WTC11 (cell line): ENCODE data around the gene CELF4. TPM values are rescaled to one million over a fixed set of nuclear protein-coding genes. Genes with fewer than 3 reads are reported as not detected.

Source experiments
- ATAC-seq: fragments of 200-7000 bp; cut with Tn5 transposase; 2 replicates; pipeline ENCODE4 v1.10.0; 2021; ENCODE audit warnings: mild to moderate bottlenecking, moderate library complexity
- CTCF ChIA-PET: fragments of 300-600 bp; sonication (Branson Sonifier 250); formaldehyde crosslinking; loops from one replicate; lab custom pipeline; 2021; ENCODE audit warnings: antibody characterized with exemption; lab: Charles Lee
- POLR2A ChIA-PET: fragments of 350-600 bp; sonication (Branson Sonifier 250); formaldehyde crosslinking; loops from one replicate; lab custom pipeline; 2021; ENCODE audit warnings: antibody characterized with exemption; lab: Charles Lee
- DNase-seq: peaks from one replicate; pipeline ENCODE4 v3.0.0; 2021; ENCODE audit warnings: low spot score
- H3K27ac Mint-ChIP-seq: 2 replicates; pipeline ENCODE4 v1.8.0; 2021; ENCODE audit warnings: mixed read lengths
- H3K27me3 Mint-ChIP-seq: 2 replicates; pipeline ENCODE4 v1.8.0; 2021; ENCODE audit warnings: low read depth, mild to moderate bottlenecking, moderate library complexity, mixed read lengths
- H3K36me3 Mint-ChIP-seq: 2 replicates; pipeline ENCODE4 v1.8.0; 2021; ENCODE audit warnings: mixed read lengths
- H3K4me1 Mint-ChIP-seq: 2 replicates; pipeline ENCODE4 v1.8.0; 2022; ENCODE audit warnings: mixed read lengths
- H3K4me3 Mint-ChIP-seq: 2 replicates; pipeline ENCODE4 v1.8.0; 2021; ENCODE audit warnings: mild to moderate bottlenecking, moderate library complexity, mixed read lengths
- H3K9me3 Mint-ChIP-seq: 2 replicates; pipeline ENCODE4 v1.8.0; 2021; ENCODE audit warnings: mixed read lengths
- AFF4 ChIP-seq: sonication (generic); formaldehyde crosslinking; IDR thresholded peaks from 2 replicates; pipeline ENCODE4 v1.8.1; 2023; ENCODE audit warnings: mild to moderate bottlenecking, missing genetic modification reagents, borderline replicate concordance
- E2F5 ChIP-seq: sonication (generic); formaldehyde crosslinking; IDR thresholded peaks from 2 replicates; pipeline ENCODE4 v1.8.1; 2022; ENCODE audit warnings: mild to moderate bottlenecking, moderate library complexity, missing genetic modification reagents
- FOXJ3 ChIP-seq: sonication (generic); formaldehyde crosslinking; IDR thresholded peaks from 2 replicates; pipeline ENCODE4 v1.9.0; 2021; ENCODE audit warnings: missing genetic modification reagents, mild to moderate bottlenecking, borderline replicate concordance
- KAT7 ChIP-seq: sonication (generic); formaldehyde crosslinking; IDR thresholded peaks from 2 replicates; pipeline ENCODE4 v1.8.1; 2023; ENCODE audit warnings: missing genetic modification reagents, mild to moderate bottlenecking, borderline replicate concordance
- MXD4 ChIP-seq: fragments of 250-450 bp; sonication (Bioruptor Pico); IDR thresholded peaks from 2 replicates; pipeline ENCODE4 v1.8.0; 2021; ENCODE audit warnings: mild to moderate bottlenecking, moderate library complexity, borderline replicate concordance
- NFYB ChIP-seq: sonication (generic); formaldehyde crosslinking; conservative IDR thresholded peaks from 2 replicates; pipeline ENCODE4 v1.8.0; 2022; ENCODE audit warnings: low read depth, missing genetic modification reagents
- NR1H2 ChIP-seq: sonication (generic); formaldehyde crosslinking; IDR thresholded peaks from 2 replicates; pipeline ENCODE4 v1.9.0; 2021; ENCODE audit warnings: mild to moderate bottlenecking, moderate library complexity, missing genetic modification reagents
- TP53 ChIP-seq: sonication (generic); formaldehyde crosslinking; IDR thresholded peaks from 2 replicates; pipeline ENCODE4 v1.8.1; 2023; ENCODE audit warnings: mild to moderate bottlenecking, missing genetic modification reagents
- ZNF138 ChIP-seq: sonication (generic); formaldehyde crosslinking; conservative IDR thresholded peaks from 2 replicates; pipeline ENCODE4 v1.8.1; 2022; ENCODE audit warnings: mild to moderate bottlenecking, moderate library complexity, missing genetic modification reagents
- ZNF263 ChIP-seq: sonication (generic); formaldehyde crosslinking; IDR thresholded peaks from 2 replicates; pipeline ENCODE4 v1.8.1; 2022; ENCODE audit warnings: low read depth, mild to moderate bottlenecking, moderate library complexity, missing genetic modification reagents
- total RNA-seq: library from RNA; stranded (reverse); gene quantifications from 3 replicates; pipeline ENCODE4 v1.2.3, GENCODE V29; 2021
- TF ChIP-seq, protein P1 (sequence below): fragments of 250-450 bp; sonication (Bioruptor Pico); IDR thresholded peaks from 2 replicates; pipeline ENCODE4 v1.8.0; 2021; ENCODE audit warnings: mild to moderate bottlenecking
- TF ChIP-seq, protein P2 (sequence below): fragments of 250-450 bp; sonication (Bioruptor Pico); IDR thresholded peaks from 2 replicates; pipeline ENCODE4 v1.9.0; 2021; ENCODE audit warnings: moderate library complexity, mild to moderate bottlenecking, inconsistent platforms, borderline replicate concordance
- TF ChIP-seq, protein P3 (sequence below): sonication (generic); formaldehyde crosslinking; conservative IDR thresholded peaks from 2 replicates; pipeline ENCODE4 v1.8.1; 2023; ENCODE audit warnings: mild to moderate bottlenecking, low read depth, missing genetic modification reagents, moderate library complexity
- TF ChIP-seq, protein P4 (sequence below): sonication (generic); formaldehyde crosslinking; IDR thresholded peaks from 2 replicates; pipeline ENCODE4 v1.8.0; 2023; ENCODE audit warnings: missing genetic modification reagents
- TF ChIP-seq, protein P5 (sequence below): fragments of 200-600 bp; IDR thresholded peaks from 2 replicates; pipeline ENCODE4 v1.8.0; 2022; ENCODE audit warnings: antibody characterized with exemption

The CELF4 gene
- total RNA-seq, 1 experiment from 2014 or later: 2.9 TPM

GRCh38 chr18:37266290-37266689 is 299.3 kb downstream of the CELF4 start:
- peak; percentile 92 for ATAC-seq
- CTCF ChIA-PET: interaction anchor here (0.6 to 1.1 kb wide), 3 partner anchors 9 to 11 kb away, joined by 3 read pairs; no protein-coding TSS in a partner anchor

GRCh38 chr18:37265382-37265781 is 300.2 kb downstream of the CELF4 start:
- ATAC-seq: no peak
- no peaks in the 10 kb centered on the region for H3K9me3 Mint-ChIP-seq
- no peak overlapping the region for H3K27ac Mint-ChIP-seq
- H3K4me1 Mint-ChIP-seq: no peaks in the 10 kb centered on the region
- POLR2A ChIA-PET: no interaction called here
- no peaks in the 10 kb centered on the region for H3K36me3 Mint-ChIP-seq
- peaks cover 10% of the 10 kb centered on the region for H3K27me3 Mint-ChIP-seq
- DNase-seq: no peak
- TF ChIP-seq TP53 (no peak), NFYB (CRISPR knock-in tag) (no peak), NR1H2 (CRISPR knock-in tag) (no peak), ZNF263 (CRISPR knock-in tag) (no peak), AFF4 (no peak), E2F5 (no peak), ZNF138 (CRISPR knock-in tag) (no peak), KAT7 (CRISPR knock-in tag) (no peak)
- TF ChIP-seq, protein P1, sequence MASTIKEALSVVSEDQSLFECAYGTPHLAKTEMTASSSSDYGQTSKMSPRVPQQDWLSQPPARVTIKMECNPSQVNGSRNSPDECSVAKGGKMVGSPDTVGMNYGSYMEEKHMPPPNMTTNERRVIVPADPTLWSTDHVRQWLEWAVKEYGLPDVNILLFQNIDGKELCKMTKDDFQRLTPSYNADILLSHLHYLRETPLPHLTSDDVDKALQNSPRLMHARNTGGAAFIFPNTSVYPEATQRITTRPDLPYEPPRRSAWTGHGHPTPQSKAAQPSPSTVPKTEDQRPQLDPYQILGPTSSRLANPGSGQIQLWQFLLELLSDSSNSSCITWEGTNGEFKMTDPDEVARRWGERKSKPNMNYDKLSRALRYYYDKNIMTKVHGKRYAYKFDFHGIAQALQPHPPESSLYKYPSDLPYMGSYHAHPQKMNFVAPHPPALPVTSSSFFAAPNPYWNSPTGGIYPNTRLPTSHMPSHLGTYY (CRISPR knock-in tag): no peak
- TF ChIP-seq, protein P2, sequence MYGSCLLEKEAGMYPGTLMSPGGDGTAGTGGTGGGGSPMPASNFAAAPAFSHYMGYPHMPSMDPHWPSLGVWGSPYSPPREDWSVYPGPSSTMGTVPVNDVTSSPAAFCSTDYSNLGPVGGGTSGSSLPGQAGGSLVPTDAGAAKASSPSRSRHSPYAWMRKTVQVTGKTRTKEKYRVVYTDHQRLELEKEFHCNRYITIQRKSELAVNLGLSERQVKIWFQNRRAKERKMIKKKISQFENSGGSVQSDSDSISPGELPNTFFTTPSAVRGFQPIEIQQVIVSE (CRISPR knock-in tag): no peak
- TF ChIP-seq, protein P3, sequence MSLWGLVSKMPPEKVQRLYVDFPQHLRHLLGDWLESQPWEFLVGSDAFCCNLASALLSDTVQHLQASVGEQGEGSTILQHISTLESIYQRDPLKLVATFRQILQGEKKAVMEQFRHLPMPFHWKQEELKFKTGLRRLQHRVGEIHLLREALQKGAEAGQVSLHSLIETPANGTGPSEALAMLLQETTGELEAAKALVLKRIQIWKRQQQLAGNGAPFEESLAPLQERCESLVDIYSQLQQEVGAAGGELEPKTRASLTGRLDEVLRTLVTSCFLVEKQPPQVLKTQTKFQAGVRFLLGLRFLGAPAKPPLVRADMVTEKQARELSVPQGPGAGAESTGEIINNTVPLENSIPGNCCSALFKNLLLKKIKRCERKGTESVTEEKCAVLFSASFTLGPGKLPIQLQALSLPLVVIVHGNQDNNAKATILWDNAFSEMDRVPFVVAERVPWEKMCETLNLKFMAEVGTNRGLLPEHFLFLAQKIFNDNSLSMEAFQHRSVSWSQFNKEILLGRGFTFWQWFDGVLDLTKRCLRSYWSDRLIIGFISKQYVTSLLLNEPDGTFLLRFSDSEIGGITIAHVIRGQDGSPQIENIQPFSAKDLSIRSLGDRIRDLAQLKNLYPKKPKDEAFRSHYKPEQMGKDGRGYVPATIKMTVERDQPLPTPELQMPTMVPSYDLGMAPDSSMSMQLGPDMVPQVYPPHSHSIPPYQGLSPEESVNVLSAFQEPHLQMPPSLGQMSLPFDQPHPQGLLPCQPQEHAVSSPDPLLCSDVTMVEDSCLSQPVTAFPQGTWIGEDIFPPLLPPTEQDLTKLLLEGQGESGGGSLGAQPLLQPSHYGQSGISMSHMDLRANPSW (CRISPR knock-in tag): no peak
- TF ChIP-seq, protein P4, sequence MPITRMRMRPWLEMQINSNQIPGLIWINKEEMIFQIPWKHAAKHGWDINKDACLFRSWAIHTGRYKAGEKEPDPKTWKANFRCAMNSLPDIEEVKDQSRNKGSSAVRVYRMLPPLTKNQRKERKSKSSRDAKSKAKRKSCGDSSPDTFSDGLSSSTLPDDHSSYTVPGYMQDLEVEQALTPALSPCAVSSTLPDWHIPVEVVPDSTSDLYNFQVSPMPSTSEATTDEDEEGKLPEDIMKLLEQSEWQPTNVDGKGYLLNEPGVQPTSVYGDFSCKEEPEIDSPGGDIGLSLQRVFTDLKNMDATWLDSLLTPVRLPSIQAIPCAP (CRISPR knock-in tag): no peak
- TF ChIP-seq, all 79 proteins: peak for 0
- H3K4me3 Mint-ChIP-seq: no peak overlapping the region
- CTCF ChIA-PET: interaction anchor here (0.8 to 1.1 kb wide), 2 partner anchors 9 to 12 kb away, joined by 3 read pairs; no protein-coding TSS in a partner anchor

More at GRCh38 chr18:37266290-37266689, 299.3 kb downstream of the CELF4 start:
- POLR2A ChIA-PET: no interaction called here
- Mint-ChIP-seq H3K27ac (no peak overlapping the region), H3K4me3 (no peak overlapping the region), H3K9me3 (no peaks in the 10 kb centered on the region), H3K4me1 (no peaks in the 10 kb centered on the region), H3K36me3 (no peaks in the 10 kb centered on the region), H3K27me3 (peaks cover 9% of the 10 kb centered on the region)
- peak; percentile 65 for DNase-seq
- TF ChIP-seq, protein P5, sequence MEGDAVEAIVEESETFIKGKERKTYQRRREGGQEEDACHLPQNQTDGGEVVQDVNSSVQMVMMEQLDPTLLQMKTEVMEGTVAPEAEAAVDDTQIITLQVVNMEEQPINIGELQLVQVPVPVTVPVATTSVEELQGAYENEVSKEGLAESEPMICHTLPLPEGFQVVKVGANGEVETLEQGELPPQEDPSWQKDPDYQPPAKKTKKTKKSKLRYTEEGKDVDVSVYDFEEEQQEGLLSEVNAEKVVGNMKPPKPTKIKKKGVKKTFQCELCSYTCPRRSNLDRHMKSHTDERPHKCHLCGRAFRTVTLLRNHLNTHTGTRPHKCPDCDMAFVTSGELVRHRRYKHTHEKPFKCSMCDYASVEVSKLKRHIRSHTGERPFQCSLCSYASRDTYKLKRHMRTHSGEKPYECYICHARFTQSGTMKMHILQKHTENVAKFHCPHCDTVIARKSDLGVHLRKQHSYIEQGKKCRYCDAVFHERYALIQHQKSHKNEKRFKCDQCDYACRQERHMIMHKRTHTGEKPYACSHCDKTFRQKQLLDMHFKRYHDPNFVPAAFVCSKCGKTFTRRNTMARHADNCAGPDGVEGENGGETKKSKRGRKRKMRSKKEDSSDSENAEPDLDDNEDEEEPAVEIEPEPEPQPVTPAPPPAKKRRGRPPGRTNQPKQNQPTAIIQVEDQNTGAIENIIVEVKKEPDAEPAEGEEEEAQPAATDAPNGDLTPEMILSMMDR: peak; percentile 39
- TF ChIP-seq MXD4 (CRISPR knock-in tag): no peak
- no peak for TF ChIP-seq FOXJ3 (CRISPR knock-in tag)
